Stimulated activated CD4-positive, alpha-beta T cell treated with anti-CD3 and anti-CD28 coated beads, Interleukin-12 subunit alpha, Interleukin-12 subunit beta, amount 100 ng/mL, for 48 hours (primary cell): Measurements from ENCODE around the gene UGT1A5.
"Not testable (repeated sequence)": the region's sequence is repeated elsewhere in the genome, so short reads cannot be mapped to it uniquely, and the experiment has no call there.

Experiments
- DNase-seq, 3 donors: peaks; one replicate each; pipeline ENCODE4 v3.0.0-alpha.2; 2020; ENCODE audit warnings: low read depth in 2 of 3, low spot score in 1 of 3

UGT1A5 gene

GRCh38 chr2:233745838-233746237 is 33.1 kb downstream of the UGT1A5 start:
- DNase-seq: not testable (repeated sequence)

- DNase-seq: no peak
Observed at GRCh38 chr2:233746475-233747282, 34.0 kb downstream of the UGT1A5 start.

GRCh38 chr2:233747283-233747544 is 34.5 kb downstream of the UGT1A5 start:
- no peak for DNase-seq

GRCh38 chr2:233750689-233751088 is 38.0 kb downstream of the UGT1A5 start:
- not testable (repeated sequence) for DNase-seq

- not testable (repeated sequence) for DNase-seq
Observed at GRCh38 chr2:233751212-233752009, 38.7 kb downstream of the UGT1A5 start.

- no peak for DNase-seq
Observed at GRCh38 chr2:233754872-233755611, 42.3 kb downstream of the UGT1A5 start.

- DNase-seq: no peak
Observed at GRCh38 chr2:233756429-233757081, 43.8 kb downstream of the UGT1A5 start.

GRCh38 chr2:233758141-233758540 is 45.4 kb downstream of the UGT1A5 start:
- DNase-seq: no peak

GRCh38 chr2:233758849-233759248 is 46.1 kb downstream of the UGT1A5 start:
- no peak for DNase-seq

GRCh38 chr2:233760043-233760442 is 47.3 kb downstream of the UGT1A5 start, which contains the start of gene UGT1A1:
Gene UGT1A1, plus strand, starts transcription at chr2:233760270. Its CDS starts 18 bp downstream, at chr2:233760288.
- DNase-seq: no peak

- DNase-seq: no peak
Observed at GRCh38 chr2:233761040-233761769, 48.5 kb downstream of the UGT1A5 start.

GRCh38 chr2:233764264-233764663 is 51.6 kb downstream of the UGT1A5 start:
- DNase-seq: no peak

GRCh38 chr2:233764761-233765160 is 52.1 kb downstream of the UGT1A5 start:
- no peak for DNase-seq

GRCh38 chr2:233766416-233766815 is 53.7 kb downstream of the UGT1A5 start:
- no peak for DNase-seq

- no peak for DNase-seq
Observed at GRCh38 chr2:233768076-233768475, 55.4 kb downstream of the UGT1A5 start.

GRCh38 chr2:233769260-233769659 is 56.6 kb downstream of the UGT1A5 start:
- DNase-seq: no peak

GRCh38 chr2:233772153-233772552 is 59.4 kb downstream of the UGT1A5 start:
- no peak for DNase-seq

- DNase-seq: no peak
Observed at GRCh38 chr2:233772583-233772982, 59.9 kb downstream of the UGT1A5 start.

- no peak for DNase-seq
Observed at GRCh38 chr2:233773854-233774253, 61.1 kb downstream of the UGT1A5 start.

GRCh38 chr2:233775414-233775813 is 62.7 kb downstream of the UGT1A5 start:
- DNase-seq: no peak

- no peak for DNase-seq
Observed at GRCh38 chr2:233778030-233778429, 65.3 kb downstream of the UGT1A5 start, which contains the start of gene MROH2A. Gene MROH2A, plus strand, starts transcription at chr2:233778330. Its CDS starts 1,029 bp downstream, at chr2:233779359.
